HepG2 (cell line): Measurements from ENCODE around the gene UGT1A3. TPM values are rescaled to one million over a fixed set of nuclear protein-coding genes. Genes with fewer than 3 reads are reported as not detected.
"Not testable (repeated sequence)": the region's sequence is repeated elsewhere in the genome, so short reads cannot be mapped to it uniquely, and the experiment has no call there.

ENCODE experiments used
- ATAC-seq: fragments of 200-7000 bp; cut with Tn5 transposase; 3 replicates; pipeline ENCODE4 v1.9.1; 2020; ENCODE audit warnings: mild to moderate bottlenecking, moderate library complexity
- BruUV-seq: library from RNA; stranded (reverse); fragments of 400-500 nt; replicated peaks from 2 replicates; lab custom pipeline; 2021; lab: Mats Ljungman, UMichigan
- CTCF ChIA-PET: fragments of 300-600 bp; formaldehyde crosslinking; extraction: SDS; loops from one replicate; lab custom pipeline; 2021; ENCODE audit warnings: low total read pairs, inconsistent platforms, low intra/inter-chr PET ratio; lab: Yijun Ruan, JAX
- POLR2A ChIA-PET: fragments of 350-600 bp; sonication (Branson Sonifier 250); formaldehyde crosslinking; loops from one replicate; lab custom pipeline; 2020; ENCODE audit warnings: antibody characterized with exemption, inconsistent platforms; lab: Yijun Ruan, JAX
- DNase-seq: peaks from one replicate; pipeline ENCODE4 v3.0.0-alpha.2; 2015; ENCODE audit warnings: low spot score
- FAIRE-seq: peaks from 3 replicates; lab custom pipeline; 2011; peaks lifted over from hg19 to GRCh38; lab: Jason Lieb, UNC
- H2AFZ ChIP-seq: one replicate; pipeline ENCODE4 v1.6.1; 2011; ENCODE audit warnings: low read length, inconsistent platforms
- H3K27ac ChIP-seq: fragments of 300-600 bp; 3 replicates; pipeline ENCODE4 v1.8.0; 2011; ENCODE audit warnings: mixed run types, mild to moderate bottlenecking, mixed read lengths, low read length, inconsistent platforms; ENCODE audit not compliant: insufficient read depth; ENCODE audit errors: extremely low read length
- H3K27me3 ChIP-seq, 2 experiments: fragments of 200-600 bp in 1 of 2; 2 replicates in 1 of 2; 3 replicates in 1 of 2; pipeline versions ENCODE4 v1.6.0 to v1.8.0; 2011; ENCODE audit warnings: low read length in 2 of 2, mild to moderate bottlenecking in 2 of 2, moderate library complexity in 2 of 2, inconsistent platforms in 1 of 2; ENCODE audit not compliant: insufficient read depth in 2 of 2, control insufficient read depth in 1 of 2
- H3K36me3 ChIP-seq, 2 experiments: fragments of 200-600 bp in 1 of 2; replicated peaks in 1 of 2; 2 replicates in 1 of 2; 3 replicates in 1 of 2; pipeline versions ENCODE4 v1.5.1 to v1.8.0; 2011; ENCODE audit warnings: low read length in 2 of 2, inconsistent platforms in 1 of 2; ENCODE audit not compliant: insufficient read depth in 2 of 2, control insufficient read depth in 1 of 2
- H3K4me1 ChIP-seq: 2 replicates; pipeline ENCODE4 v1.5.1; 2012; ENCODE audit warnings: low read length, inconsistent platforms; ENCODE audit not compliant: insufficient read depth
- H3K4me2 ChIP-seq: 2 replicates; pipeline ENCODE4 v1.6.0; 2011; ENCODE audit warnings: low read depth, low read length, inconsistent platforms
- H3K4me3 ChIP-seq, 3 experiments: fragments of 200-600 bp in 1 of 3; sonication (generic), shearing (Covaris generic) in 1 of 3; replicated peaks in 1 of 3; 2 replicates each; pipeline ENCODE4 v1.5.1; 2011 to 2016; ENCODE audit warnings: low read length in 3 of 3, inconsistent platforms in 2 of 3, low read depth in 2 of 3, mild to moderate bottlenecking in 2 of 3, control low read depth in 1 of 3, mixed read lengths in 1 of 3; ENCODE audit not compliant: insufficient read depth in 1 of 3
- H3K79me2 ChIP-seq: one replicate; pipeline ENCODE4 v1.6.1; 2011; ENCODE audit warnings: low read length, inconsistent platforms; ENCODE audit not compliant: insufficient read depth
- H3K9ac ChIP-seq: 2 replicates; pipeline ENCODE4 v1.6.0; 2011; ENCODE audit warnings: mild to moderate bottlenecking, low read depth, low read length, inconsistent platforms; ENCODE audit not compliant: insufficient read depth
- H3K9me3 ChIP-seq: 2 replicates; pipeline ENCODE4 v1.5.1; 2012; ENCODE audit warnings: mild to moderate bottlenecking, low read length
- H4K20me1 ChIP-seq: 2 replicates; pipeline ENCODE4 v1.6.0; 2011; ENCODE audit warnings: inconsistent platforms, mild to moderate bottlenecking, low read length, moderate library complexity; ENCODE audit not compliant: insufficient read depth
- AKAP8 ChIP-seq: sonication (generic); formaldehyde crosslinking; IDR thresholded peaks from 2 replicates; pipeline ENCODE4 v1.5.1; 2020; ENCODE audit warnings: mild to moderate bottlenecking, missing genetic modification reagents
- HNF4A ChIP-seq: sonication (generic); formaldehyde crosslinking; IDR thresholded peaks from 2 replicates; pipeline ENCODE4 v1.4.0; 2020; ENCODE audit warnings: missing genetic modification reagents
- KDM2A ChIP-seq: sonication (generic); formaldehyde crosslinking; IDR thresholded peaks from 2 replicates; pipeline ENCODE4 v1.4.0; 2020; ENCODE audit warnings: low read depth, missing genetic modification reagents, borderline replicate concordance
- PITX1 ChIP-seq: sonication (generic); formaldehyde crosslinking; IDR thresholded peaks from 2 replicates; pipeline ENCODE4 v1.5.1; 2020; ENCODE audit warnings: mild to moderate bottlenecking, missing genetic modification reagents
- SRY ChIP-seq: sonication (generic); formaldehyde crosslinking; IDR thresholded peaks from 2 replicates; pipeline ENCODE4 v1.8.0; 2022; ENCODE audit warnings: mild to moderate bottlenecking, missing genetic modification reagents
- YEATS4 ChIP-seq: sonication (generic); formaldehyde crosslinking; IDR thresholded peaks from 2 replicates; pipeline ENCODE4 v1.4.0; 2020; ENCODE audit warnings: missing genetic modification reagents, borderline replicate concordance
- ZNF276 ChIP-seq: sonication (generic); formaldehyde crosslinking; IDR thresholded peaks from 2 replicates; pipeline ENCODE4 v1.4.0; 2020; ENCODE audit warnings: mild to moderate bottlenecking, low read depth, missing genetic modification reagents
- ZNF691 ChIP-seq: sonication (generic); formaldehyde crosslinking; IDR thresholded peaks from 2 replicates; pipeline ENCODE4 v1.4.0; 2020; ENCODE audit warnings: missing genetic modification reagents, low read depth, mild to moderate bottlenecking, borderline replicate concordance
- WGBS: methylation state at CpG from one replicate; pipeline ENCODE4 v1.1.6; 2017; ENCODE audit warnings: low lambda C conversion rate; 5-methylcytosine and 5-hydroxymethylcytosine counted together
- in situ Hi-C: cut with HindIII; loops from 2 replicates; pipeline ENCODE4 v1.10.0; 2017; ENCODE audit warnings: low pct_unique_long_range_greater_than_20kb; ENCODE audit not compliant: extremely low pct_ligation_motif_present
- intact Hi-C: fragments of 100-400 bp; cut with micrococcal nuclease; formaldehyde crosslinking; loops from one replicate; pipeline ENCODE4 v1.10.0; 2022; ENCODE audit not compliant: unreplicated experiment
- polyA plus RNA-seq, 8 experiments: library from polyadenylated mRNA; depleted of rRNA in 3 of 8; stranded (reverse) in 7 of 8; unstranded in 1 of 8; fragments of >200 nt; fragmentation: Illumina TruSeq in 4 of 8; extraction: Trizol in 4 of 8; gene quantifications; 2 replicates each; pipeline versions ENCODE4 v1.2.1 to v1.2.3, GENCODE V29; 2011 to 2016; ENCODE audit warnings: low read depth in 4 of 8, missing spikeins in 1 of 8, mixed read lengths in 1 of 8; ENCODE audit not compliant: insufficient read depth in 1 of 8
- total RNA-seq, 5 experiments: library from RNA; depleted of rRNA; stranded (reverse); fragments of >200 nt; fragmentation: Illumina TruSeq; extraction: Trizol; gene quantifications; 2 replicates each; pipeline ENCODE4 v1.2.3, GENCODE V29; 2016; ENCODE audit warnings: low read depth in 1 of 5
- TF ChIP-seq, protein P1 (sequence below): sonication (generic); formaldehyde crosslinking; IDR thresholded peaks from 2 replicates; pipeline ENCODE4 v1.9.0; 2022; ENCODE audit warnings: missing genetic modification reagents, mild to moderate bottlenecking, borderline replicate concordance

The UGT1A3 gene
- total and polyA plus RNA-seq, 2 of the 13 experiments (the other 11 are each of a cell fraction or from before 2014, with no cell fraction given): not detected

- in situ Hi-C loops, intact Hi-C loops, CTCF ChIA-PET, H3K79me2 ChIP-seq, H3K36me3 ChIP-seq, H3K9me3 ChIP-seq, H3K9ac ChIP-seq, H4K20me1 ChIP-seq, BruUV-seq: not testable (repeated sequence)
- DNase-seq (peak; percentile 80), FAIRE-seq (peak; percentile 50), ATAC-seq (peak; percentile 99)
- H2AFZ ChIP-seq: peak overlapping the region; percentile 75
- peak overlapping the region; percentile 72 for H3K27ac ChIP-seq
- peak overlapping the region; percentile 72 for H3K4me2 ChIP-seq
- H3K4me1 ChIP-seq: peaks cover 57% of the 10 kb centered on the region
- H3K27me3 ChIP-seq: peaks cover 0 to 20% of the 10 kb centered on the region in 2 experiments; a peak in 2 of 5 replicates
- WGBS: 35% methylated on average over 13 of the region's 14 CpGs
- POLR2A ChIA-PET: interaction anchor here (0.7 to 1.3 kb wide), 3 partner anchors 8 to 243 kb away, joined by 3 to 6 read pairs (median 3); partner anchors contain the start of gene UGT1A3
- H3K4me3 ChIP-seq: peak overlapping the region; percentile 3 to 47 (median 21); a peak in 5 of 6 replicates
- TF ChIP-seq SRY: peak; percentile 67; the same call in 1 of the 2 replicates
- TF ChIP-seq, protein P1, sequence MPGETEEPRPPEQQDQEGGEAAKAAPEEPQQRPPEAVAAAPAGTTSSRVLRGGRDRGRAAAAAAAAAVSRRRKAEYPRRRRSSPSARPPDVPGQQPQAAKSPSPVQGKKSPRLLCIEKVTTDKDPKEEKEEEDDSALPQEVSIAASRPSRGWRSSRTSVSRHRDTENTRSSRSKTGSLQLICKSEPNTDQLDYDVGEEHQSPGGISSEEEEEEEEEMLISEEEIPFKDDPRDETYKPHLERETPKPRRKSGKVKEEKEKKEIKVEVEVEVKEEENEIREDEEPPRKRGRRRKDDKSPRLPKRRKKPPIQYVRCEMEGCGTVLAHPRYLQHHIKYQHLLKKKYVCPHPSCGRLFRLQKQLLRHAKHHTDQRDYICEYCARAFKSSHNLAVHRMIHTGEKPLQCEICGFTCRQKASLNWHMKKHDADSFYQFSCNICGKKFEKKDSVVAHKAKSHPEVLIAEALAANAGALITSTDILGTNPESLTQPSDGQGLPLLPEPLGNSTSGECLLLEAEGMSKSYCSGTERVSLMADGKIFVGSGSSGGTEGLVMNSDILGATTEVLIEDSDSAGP: peak; percentile 67; the same call in 1 of the 2 replicates
- peak; percentile 60; the same call in 1 of the 2 replicates for TF ChIP-seq KDM2A (CRISPR knock-in tag)
- peak; percentile 42; the same call in 1 of the 2 replicates for TF ChIP-seq AKAP8
- TF ChIP-seq PITX1: peak; percentile 71
- peak; percentile 22; the same call in 1 of the 2 replicates for TF ChIP-seq ZNF691 (CRISPR knock-in tag)
- peak; percentile 66; the same call in 1 of the 2 replicates for TF ChIP-seq HNF4A (CRISPR knock-in tag)
- peak; percentile 50; the same call in 1 of the 2 replicates for TF ChIP-seq YEATS4 (CRISPR knock-in tag)
- TF ChIP-seq ZNF276: peak; percentile 92
These were observed 8.2 kb downstream of the UGT1A3 start for GRCh38 chr2:233736868-233737653.
